ENCODE results near the gene ACR.
"Not testable (repeated sequence)": the region's sequence is repeated elsewhere in the genome, so short reads cannot be mapped to it uniquely, and the experiment has no call there.

Gene ACR

GRCh38 chr22:50783033-50783879, 45.3 kb downstream of the ACR start, which contains the start of gene RABL2B:
RABL2B (minus strand) TSS chr22:50783636; CDS start chr22:50782294, 1,342 bp downstream.
- peak; percentile 89 for DNase-seq

GRCh38 chr22:50783880-50784276, 45.9 kb downstream of the ACR start:
- DNase-seq = not testable (repeated sequence)

GRCh38 chr22:50785289-50785688, 47.3 kb downstream of the ACR start:
- DNase-seq = not testable (repeated sequence)

DNA sequence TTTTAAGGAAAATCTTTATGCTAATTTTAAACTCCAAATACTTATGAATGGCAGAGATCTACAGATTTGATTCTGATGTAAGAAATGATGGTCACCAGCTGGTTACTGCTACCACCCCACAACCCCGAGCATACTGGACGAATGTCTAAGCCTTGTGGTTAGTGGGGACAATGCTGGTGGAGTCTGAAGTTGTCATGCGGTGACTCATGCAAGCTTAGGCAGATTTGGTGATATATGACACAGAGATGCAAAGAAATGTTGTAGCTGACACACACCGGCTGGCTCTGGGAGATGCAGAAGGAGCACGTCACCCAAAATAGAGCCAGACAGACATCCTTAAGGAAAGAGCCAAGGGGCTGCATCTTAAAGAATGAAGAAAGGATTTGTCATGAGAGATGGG, 48.9 kb downstream of the ACR start:
- DNase-seq = not testable (repeated sequence)
